ENCODE measurements around the gene NR2F1.
A peak's percentile ranks its signal among the peaks of the same experiment; 100 is the strongest.
"Not testable (repeated sequence)": the region's sequence is repeated elsewhere in the genome, so short reads cannot be mapped to it uniquely, and the experiment has no call there.

Gene NR2F1

GRCh38 chr5:93582677-93583438 lies at the start of gene NR2F1:
NR2F1 (plus strand) TSS chr5:93583222; CDS start chr5:93585024, 1,802 bp downstream.
- no peak for TF ChIP-seq CTCF (conservative IDR thresholded peaks at IDR 0.05; ENCODE audit: control insufficient read depth, insufficient read depth, low read depth, low read length)
- DNase-seq (ENCODE audit: low read depth), result peak; percentile 100

GRCh38 chr5:93545872-93546271 lies 37.1 kb upstream of the NR2F1 start:
- TF ChIP-seq CTCF (conservative IDR thresholded peaks at IDR 0.05; ENCODE audit: control insufficient read depth, insufficient read depth, low read depth, low read length), result no peak
- no peak overlapping the region for H3K4me3 ChIP-seq (ENCODE audit: control insufficient read depth, low read depth, low read length)
- peak; percentile 8 for DNase-seq (ENCODE audit: low read depth)

More at GRCh38 chr5:93582677-93583438, at the start of gene NR2F1:
- H3K4me3 ChIP-seq (ENCODE audit: control insufficient read depth, low read depth, low read length), result peak within 1 kb of the TSS; percentile 85

- H3K4me3 ChIP-seq (ENCODE audit: control insufficient read depth, low read depth, low read length); DNase-seq (ENCODE audit: low read depth): not testable (repeated sequence)
Measured at GRCh38 chr5:93549594-93549993, 33.4 kb upstream of the NR2F1 start.

GRCh38 chr5:93557021-93557604 lies 25.9 kb upstream of the NR2F1 start:
- TF ChIP-seq CTCF (conservative IDR thresholded peaks at IDR 0.05; ENCODE audit: control insufficient read depth, insufficient read depth, low read depth, low read length), result no peak
- no peak overlapping the region for H3K4me3 ChIP-seq (ENCODE audit: control insufficient read depth, low read depth, low read length)
- no peak for DNase-seq (ENCODE audit: low read depth)

GRCh38 chr5:93566091-93566490 lies 16.9 kb upstream of the NR2F1 start:
- TF ChIP-seq CTCF (conservative IDR thresholded peaks at IDR 0.05; ENCODE audit: control insufficient read depth, insufficient read depth, low read depth, low read length), result no peak
- H3K4me3 ChIP-seq (ENCODE audit: control insufficient read depth, low read depth, low read length), result no peak overlapping the region
- no peak for DNase-seq (ENCODE audit: low read depth)

- no peak overlapping the region for H3K4me3 ChIP-seq (ENCODE audit: control insufficient read depth, low read depth, low read length)
- no peak for TF ChIP-seq CTCF (conservative IDR thresholded peaks at IDR 0.05; ENCODE audit: control insufficient read depth, insufficient read depth, low read depth, low read length)
- DNase-seq (ENCODE audit: low read depth), result no peak
Measured at GRCh38 chr5:93567424-93567823, 15.6 kb upstream of the NR2F1 start.

- no peak for TF ChIP-seq CTCF (conservative IDR thresholded peaks at IDR 0.05; ENCODE audit: control insufficient read depth, insufficient read depth, low read depth, low read length)
- DNase-seq (ENCODE audit: low read depth), result no peak
- H3K4me3 ChIP-seq (ENCODE audit: control insufficient read depth, low read depth, low read length), result no peak overlapping the region
Measured at GRCh38 chr5:93569300-93570160, 13.5 kb upstream of the NR2F1 start.
